Liver (tissue), 9 donors: ENCODE results near the gene TARBP1. TPM values are rescaled to one million over a fixed set of nuclear protein-coding genes. Genes with fewer than 3 reads are reported as not detected.

Source experiments
- DNase-seq: peaks from one replicate; pipeline ENCODE4 v3.0.0-alpha.2; 2017; ENCODE audit warnings: low spot score
- H3K27ac ChIP-seq, 2 donors: one replicate each; pipeline ENCODE4 v1.7.0; 2013; ENCODE audit warnings: inconsistent platforms in 2 of 2, low read length in 2 of 2, control low read depth in 1 of 2, low read depth in 1 of 2, mild to moderate bottlenecking in 1 of 2
- H3K27me3 ChIP-seq, 4 donors: one replicate each; pipeline versions ENCODE4 v1.6.1 to v1.7.0; 2013; ENCODE audit warnings: low read length in 3 of 4, inconsistent platforms in 1 of 4, mild to moderate bottlenecking in 1 of 4, moderate library complexity in 1 of 4; ENCODE audit not compliant: control insufficient read depth in 4 of 4, insufficient read depth in 4 of 4
- H3K36me3 ChIP-seq, 4 donors: one replicate each; pipeline versions ENCODE4 v1.6.1 to v1.7.0; 2013; ENCODE audit warnings: low read length in 3 of 4, mild to moderate bottlenecking in 3 of 4, low read depth in 1 of 4, moderate library complexity in 1 of 4; ENCODE audit not compliant: control insufficient read depth in 4 of 4, insufficient read depth in 3 of 4
- H3K4me1 ChIP-seq, 4 donors: one replicate each; pipeline versions ENCODE4 v1.6.1 to v1.7.0; 2013; ENCODE audit warnings: low read length in 3 of 4, mild to moderate bottlenecking in 3 of 4, moderate library complexity in 1 of 4; ENCODE audit not compliant: control insufficient read depth in 4 of 4, insufficient read depth in 4 of 4
- H3K4me3 ChIP-seq, 3 donors: one replicate each; pipeline versions ENCODE4 v1.6.1 to v1.7.0; 2013; ENCODE audit warnings: low read length in 3 of 3, control low read depth in 1 of 3, low read depth in 1 of 3, mild to moderate bottlenecking in 1 of 3
- H3K9ac ChIP-seq, 2 donors: one replicate each; pipeline ENCODE4 v1.7.0; 2013; ENCODE audit warnings: low read length in 2 of 2, mild to moderate bottlenecking in 2 of 2, moderate library complexity in 2 of 2, control low read depth in 1 of 2, low read depth in 1 of 2
- H3K9me3 ChIP-seq, 4 donors: one replicate each; pipeline versions ENCODE4 v1.6.1 to v1.7.0; 2013; ENCODE audit warnings: low read length in 3 of 4; ENCODE audit not compliant: control insufficient read depth in 4 of 4
- CTCF ChIP-seq: fragments of 150-350 bp; IDR thresholded peaks from 2 replicates; pipeline ENCODE4 v1.5.1; 2017; ENCODE audit warnings: improper control_type of control experiment, low read depth, low read length; ENCODE audit not compliant: missing input control
- EGR1 ChIP-seq, 2 donors: IDR thresholded peaks; 2 replicates each; pipeline ENCODE4 v1.6.1; 2016 to 2018; ENCODE audit warnings: antibody characterized with exemption in 2 of 2, low read depth in 2 of 2
- FOXA1 ChIP-seq: IDR thresholded peaks from 2 replicates; pipeline ENCODE4 v1.6.1; 2016; ENCODE audit warnings: antibody characterized with exemption
- FOXA2 ChIP-seq: IDR thresholded peaks from 2 replicates; pipeline ENCODE4 v1.6.1; 2016; ENCODE audit warnings: antibody characterized with exemption
- HNF4A ChIP-seq, 2 donors: conservative IDR thresholded peaks; 2 replicates each; pipeline ENCODE4 v1.6.1; 2016; ENCODE audit warnings: antibody characterized with exemption in 2 of 2, mild to moderate bottlenecking in 2 of 2
- NR2F2 ChIP-seq: IDR thresholded peaks from 2 replicates; pipeline ENCODE4 v1.6.1; 2016; ENCODE audit warnings: antibody characterized with exemption
- RAD21 ChIP-seq, 2 donors: IDR thresholded peaks; 2 replicates each; pipeline ENCODE4 v1.6.1; 2016; ENCODE audit warnings: antibody characterized with exemption in 2 of 2, mild to moderate bottlenecking in 2 of 2
- ZBTB33 ChIP-seq: IDR thresholded peaks from 2 replicates; pipeline ENCODE4 v1.6.1; 2016; ENCODE audit warnings: antibody characterized with exemption
- WGBS: extraction: QIAGEN DNeasy Blood & Tissue Kit; methylation state at CpG from one replicate; pipeline ENCODE4 v1.1.7; 2013; 5-methylcytosine and 5-hydroxymethylcytosine counted together
- polyA plus RNA-seq, 2 donors: library from polyadenylated mRNA; stranded (reverse) in 1 of 2; unstranded in 1 of 2; fragments of 200-250 nt in 1 of 2; fragments of >200 nt in 1 of 2; fragmentation: Nextera tagmentation in 1 of 2; extraction: Ambion mirVana in 1 of 2; gene quantifications; one replicate each; pipeline versions ENCODE4 v1.2.1 to v1.2.3, GENCODE V29; 2013 to 2015
- total RNA-seq, 2 donors: library from RNA; depleted of rRNA; stranded (reverse); fragments of >200 nt; gene quantifications; one replicate each; pipeline ENCODE4 v1.2.3, GENCODE V29; 2014
- TF ChIP-seq, protein P1 (sequence below): IDR thresholded peaks from 2 replicates; pipeline ENCODE4 v1.6.1; 2016; ENCODE audit warnings: antibody characterized with exemption
- TF ChIP-seq, protein P2 (sequence below): IDR thresholded peaks from 2 replicates; pipeline ENCODE4 v1.6.1; 2016; ENCODE audit warnings: antibody characterized with exemption, mild to moderate bottlenecking
- donor health status: healthy.
- donor health status: healthy.
- donor health status: healthy.
- donor health status: healthy.
- donor health status: healthy.

The TARBP1 gene
- total and polyA plus RNA-seq, 4 donors, result 4.1 to 17.6 (median 9.1) TPM

- Histone ChIP-seq H3K27me3 (no peaks in the 10 kb centered on the region), H3K36me3 (no peaks in the 10 kb centered on the region), H3K9me3 (peaks cover 0 to 7% (median 0%) of the 10 kb centered on the region in 4 donors), H3K27ac (no peak overlapping the region), H3K4me1 (peaks cover 0 to 5% (median 0%) of the 10 kb centered on the region in 4 donors), H3K9ac (no peak overlapping the region), H3K4me3 (no peak overlapping the region)
- TF ChIP-seq HNF4A (conservative IDR thresholded peaks at IDR 0.05) (no peak), FOXA2 (no peak), NR2F2 (no peak), FOXA1 (no peak), ZBTB33 (no peak), EGR1 (IDR thresholded peaks at IDR 0.05; ENCODE audit: low read depth in 2 of 2) (no peak), RAD21 (IDR thresholded peaks at IDR 0.05) (no peak), CTCF (no peak)
- TF ChIP-seq, protein P1, sequence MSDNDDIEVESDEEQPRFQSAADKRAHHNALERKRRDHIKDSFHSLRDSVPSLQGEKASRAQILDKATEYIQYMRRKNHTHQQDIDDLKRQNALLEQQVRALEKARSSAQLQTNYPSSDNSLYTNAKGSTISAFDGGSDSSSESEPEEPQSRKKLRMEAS, result no peak
- TF ChIP-seq, protein P2, sequence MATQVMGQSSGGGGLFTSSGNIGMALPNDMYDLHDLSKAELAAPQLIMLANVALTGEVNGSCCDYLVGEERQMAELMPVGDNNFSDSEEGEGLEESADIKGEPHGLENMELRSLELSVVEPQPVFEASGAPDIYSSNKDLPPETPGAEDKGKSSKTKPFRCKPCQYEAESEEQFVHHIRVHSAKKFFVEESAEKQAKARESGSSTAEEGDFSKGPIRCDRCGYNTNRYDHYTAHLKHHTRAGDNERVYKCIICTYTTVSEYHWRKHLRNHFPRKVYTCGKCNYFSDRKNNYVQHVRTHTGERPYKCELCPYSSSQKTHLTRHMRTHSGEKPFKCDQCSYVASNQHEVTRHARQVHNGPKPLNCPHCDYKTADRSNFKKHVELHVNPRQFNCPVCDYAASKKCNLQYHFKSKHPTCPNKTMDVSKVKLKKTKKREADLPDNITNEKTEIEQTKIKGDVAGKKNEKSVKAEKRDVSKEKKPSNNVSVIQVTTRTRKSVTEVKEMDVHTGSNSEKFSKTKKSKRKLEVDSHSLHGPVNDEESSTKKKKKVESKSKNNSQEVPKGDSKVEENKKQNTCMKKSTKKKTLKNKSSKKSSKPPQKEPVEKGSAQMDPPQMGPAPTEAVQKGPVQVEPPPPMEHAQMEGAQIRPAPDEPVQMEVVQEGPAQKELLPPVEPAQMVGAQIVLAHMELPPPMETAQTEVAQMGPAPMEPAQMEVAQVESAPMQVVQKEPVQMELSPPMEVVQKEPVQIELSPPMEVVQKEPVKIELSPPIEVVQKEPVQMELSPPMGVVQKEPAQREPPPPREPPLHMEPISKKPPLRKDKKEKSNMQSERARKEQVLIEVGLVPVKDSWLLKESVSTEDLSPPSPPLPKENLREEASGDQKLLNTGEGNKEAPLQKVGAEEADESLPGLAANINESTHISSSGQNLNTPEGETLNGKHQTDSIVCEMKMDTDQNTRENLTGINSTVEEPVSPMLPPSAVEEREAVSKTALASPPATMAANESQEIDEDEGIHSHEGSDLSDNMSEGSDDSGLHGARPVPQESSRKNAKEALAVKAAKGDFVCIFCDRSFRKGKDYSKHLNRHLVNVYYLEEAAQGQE, result no peak
- 35% methylated on average over 5 of the region's 5 CpGs for WGBS
- no peak for DNase-seq
Observed at GRCh38 chr1:234342774-234343173, 136.2 kb downstream of the TARBP1 start.

Other genes starting within 250 kb of the TARBP1 start
- gene COA6, start 105.7 kb downstream of the TARBP1 start, total RNA-seq, result 10 to 100 TPM in 1 of 2 donors, 1 to 10 TPM in 1; 5.3 to 17.9 TPM
- gene COA6, start 105.7 kb downstream of the TARBP1 start, polyA plus RNA-seq, result 10 to 100 TPM; 19.4 to 37.0 TPM
- 10 to 100 TPM; 31.5 to 48.2 TPM for gene IRF2BP2, start 131.0 kb upstream of the TARBP1 start, total RNA-seq
- 10 to 100 TPM; 22.2 to 39.3 TPM for gene IRF2BP2, start 131.0 kb upstream of the TARBP1 start, polyA plus RNA-seq